IPS DF 4.7 (cell line): ENCODE results near the gene TKTL1.

Experiments used
- DNase-seq: peaks from one replicate; pipeline ENCODE4 v3.0.0-alpha.2; 2013; ENCODE audit warnings: low spot score; ENCODE audit errors: extremely low read depth

The TKTL1 gene

GRCh38 chrX:154376774-154377173, 81.2 kb downstream of the TKTL1 start:
- DNase-seq: no peak

- DNase-seq: no peak
Observed at GRCh38 chrX:154378059-154378798, 82.6 kb downstream of the TKTL1 start.

GRCh38 chrX:154378799-154379568, 83.4 kb downstream of the TKTL1 start, which contains the start of gene EMD:
Gene EMD, plus strand, starts transcription at chrX:154379295. Its CDS starts 190 bp downstream, at chrX:154379485.
- no peak for DNase-seq

GRCh38 chrX:154379569-154379951, 84.0 kb downstream of the TKTL1 start:
- no peak for DNase-seq
